Measurements from ENCODE around the gene NF1. TPM values are rescaled to one million over a fixed set of nuclear protein-coding genes. Genes with fewer than 3 reads are reported as not detected.

The NF1 gene
- total RNA-seq, 1 experiment from 2014 or later, result 35.4 TPM

GRCh38 chr17:31415640-31416502 is 321.1 kb downstream of the NF1 start:
- DNase-seq (ENCODE audit: low spot score), result no peak
- ATAC-seq, result no peak
- H3K4me3 Mint-ChIP-seq, result no peak overlapping the region
- TF ChIP-seq NFE2L1 (CRISPR knock-in tag; IDR thresholded peaks at IDR 0.05), result no peak
- TF ChIP-seq ATF6 (CRISPR knock-in tag; IDR thresholded peaks at IDR 0.05), result no peak
- TF ChIP-seq ATF3 (CRISPR knock-in tag; conservative IDR thresholded peaks at IDR 0.05), result no peak
- no peak for TF ChIP-seq TCF7 (CRISPR knock-in tag; IDR thresholded peaks at IDR 0.05; ENCODE audit: low read depth)
- no peak for TF ChIP-seq NR2C2 (CRISPR knock-in tag; IDR thresholded peaks at IDR 0.05)
- no peak for TF ChIP-seq AFF4 (CRISPR knock-in tag; IDR thresholded peaks at IDR 0.05; ENCODE audit: borderline replicate concordance)
- peaks cover 23% of the 10 kb centered on the region for H3K4me1 Mint-ChIP-seq
- POLR2A ChIA-PET, result interaction anchor here (0.5 kb wide), 1 partner anchor 1202 kb away, joined by 5 read pairs; no protein-coding TSS in a partner anchor
- H3K27me3 Mint-ChIP-seq (ENCODE audit: low read depth), result no peaks in the 10 kb centered on the region; the same call in 1 of the 2 replicates
- no peaks in the 10 kb centered on the region for H3K36me3 Mint-ChIP-seq
- H3K27ac Mint-ChIP-seq, result no peak overlapping the region
- no peaks in the 10 kb centered on the region for H3K9me3 Mint-ChIP-seq
- CTCF ChIA-PET, result interaction anchor here (1.9 to 6.5 kb wide), 3 partner anchors 9 to 26 kb away, joined by 6 to 34 read pairs (median 15); partner anchors contain the start of gene RAB11FIP4

GRCh38 chr17:31416503-31416923 is 321.7 kb downstream of the NF1 start:
- CTCF ChIA-PET, result interaction anchor here (1.9 to 6.5 kb wide), 3 partner anchors 8 to 27 kb away, joined by 6 to 34 read pairs (median 15); partner anchors contain the start of gene RAB11FIP4
- Mint-ChIP-seq H3K36me3 (no peaks in the 10 kb centered on the region), H3K27ac (no peak overlapping the region), H3K4me1 (peaks cover 23% of the 10 kb centered on the region), H3K4me3 (no peak overlapping the region), H3K9me3 (no peaks in the 10 kb centered on the region), H3K27me3 (ENCODE audit: low read depth) (no peaks in the 10 kb centered on the region; the same call in 1 of the 2 replicates)
- ATAC-seq (no peak; the same call in 1 of the 2 replicates), DNase-seq (ENCODE audit: low spot score) (no peak)
- POLR2A ChIA-PET, result no interaction called here
- TF ChIP-seq CBFB (CRISPR knock-in tag; IDR thresholded peaks at IDR 0.05; ENCODE audit: low read depth), result no peak
- no peak for TF ChIP-seq ZNF263 (CRISPR knock-in tag; IDR thresholded peaks at IDR 0.05; ENCODE audit: low read depth)
- no peak for TF ChIP-seq ZNF219 (CRISPR knock-in tag; IDR thresholded peaks at IDR 0.05; ENCODE audit: borderline replicate concordance)
- no peak for TF ChIP-seq STAT6 (CRISPR knock-in tag; conservative IDR thresholded peaks at IDR 0.05; ENCODE audit: low read depth)
- TF ChIP-seq HMGA2 (CRISPR knock-in tag; IDR thresholded peaks at IDR 0.05), result no peak
- no peak for TF ChIP-seq ZBTB21 (CRISPR knock-in tag; IDR thresholded peaks at IDR 0.05; ENCODE audit: borderline replicate concordance)
- no peak for TF ChIP-seq CREB1 (CRISPR knock-in tag; IDR thresholded peaks at IDR 0.05)
- no peak for TF ChIP-seq ATF1 (CRISPR knock-in tag; IDR thresholded peaks at IDR 0.05)
- TF ChIP-seq NFYB (CRISPR knock-in tag; conservative IDR thresholded peaks at IDR 0.05; ENCODE audit: low read depth), result no peak
- TF ChIP-seq ZSCAN18 (CRISPR knock-in tag; IDR thresholded peaks at IDR 0.05), result no peak
